HG03342 (cell line): ENCODE data around the gene HMMR.

ENCODE experiments used
- ATAC-seq: cut with Tn5 transposase; IDR thresholded peaks from one replicate; pipeline ENCODE4 v1.9.1; 2021; ENCODE audit warnings: mild to moderate bottlenecking, moderate library complexity; ENCODE audit not compliant: unreplicated experiment

HMMR gene

DNA sequence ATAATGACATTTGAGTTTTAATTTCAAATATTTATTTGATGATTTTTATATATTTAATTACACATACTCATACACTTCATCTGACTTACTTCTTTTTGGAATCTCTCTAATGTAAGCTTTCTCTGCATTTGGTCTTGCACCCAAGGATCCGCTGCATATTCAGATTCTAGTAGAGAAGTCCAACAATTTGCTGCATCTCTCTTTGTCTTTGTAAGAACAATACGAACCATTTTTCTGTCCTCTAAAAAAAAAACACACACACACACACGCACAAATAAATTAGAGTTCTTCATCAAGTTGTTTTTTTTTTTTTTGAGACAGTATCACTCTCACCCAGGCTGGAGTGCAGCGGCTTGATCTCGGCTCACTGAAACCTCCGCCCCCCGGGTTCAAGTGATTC lies 3.6 kb upstream of the HMMR start:
- ATAC-seq = no peak

DNA sequence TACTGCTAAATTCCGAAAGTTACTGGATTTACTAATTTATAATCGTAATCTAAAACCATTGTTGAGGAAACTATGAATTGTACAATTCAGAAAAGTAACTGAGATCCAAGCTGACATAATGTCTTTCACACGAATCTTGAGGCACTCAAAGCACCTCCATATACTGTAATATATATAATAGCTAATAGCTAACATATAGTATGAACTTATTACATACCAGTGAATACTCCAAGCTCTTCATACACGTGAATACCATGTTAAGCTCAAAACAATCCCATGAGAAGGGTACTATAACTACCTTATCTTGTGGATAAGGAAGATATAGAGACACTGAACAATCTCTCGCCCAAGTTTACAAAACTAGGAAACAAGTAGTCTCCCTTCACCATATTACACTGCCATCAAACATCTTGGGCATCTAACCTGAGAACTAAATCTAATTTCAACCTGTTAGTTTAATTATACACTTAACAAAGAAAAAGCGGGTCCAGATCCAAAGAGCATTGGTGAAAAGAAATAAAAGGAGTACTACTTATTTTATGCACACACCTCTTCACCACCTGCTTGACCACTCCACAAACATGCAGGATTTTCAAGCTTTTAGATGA lies 1.6 kb upstream of the HMMR start:
- ATAC-seq = no peak

DNA sequence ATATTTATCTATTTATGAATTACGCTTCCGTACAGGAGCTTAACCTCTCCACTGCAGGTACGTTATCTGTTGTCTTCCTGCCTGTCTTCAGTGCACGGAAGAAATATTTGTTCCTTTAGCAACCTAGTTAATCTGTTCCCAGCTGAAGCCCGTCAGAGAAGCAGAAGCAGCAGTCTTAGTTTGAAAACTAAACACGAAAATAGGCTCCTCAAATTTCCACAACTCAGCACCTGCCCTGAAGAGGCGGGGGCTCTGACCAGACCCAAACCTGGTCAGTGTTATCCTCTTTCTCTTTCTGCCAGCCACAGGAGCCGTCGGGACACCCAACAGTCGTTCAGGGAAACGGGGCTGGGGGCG lies 992 bp upstream of the HMMR start:
- peak; percentile 3 for ATAC-seq

DNA sequence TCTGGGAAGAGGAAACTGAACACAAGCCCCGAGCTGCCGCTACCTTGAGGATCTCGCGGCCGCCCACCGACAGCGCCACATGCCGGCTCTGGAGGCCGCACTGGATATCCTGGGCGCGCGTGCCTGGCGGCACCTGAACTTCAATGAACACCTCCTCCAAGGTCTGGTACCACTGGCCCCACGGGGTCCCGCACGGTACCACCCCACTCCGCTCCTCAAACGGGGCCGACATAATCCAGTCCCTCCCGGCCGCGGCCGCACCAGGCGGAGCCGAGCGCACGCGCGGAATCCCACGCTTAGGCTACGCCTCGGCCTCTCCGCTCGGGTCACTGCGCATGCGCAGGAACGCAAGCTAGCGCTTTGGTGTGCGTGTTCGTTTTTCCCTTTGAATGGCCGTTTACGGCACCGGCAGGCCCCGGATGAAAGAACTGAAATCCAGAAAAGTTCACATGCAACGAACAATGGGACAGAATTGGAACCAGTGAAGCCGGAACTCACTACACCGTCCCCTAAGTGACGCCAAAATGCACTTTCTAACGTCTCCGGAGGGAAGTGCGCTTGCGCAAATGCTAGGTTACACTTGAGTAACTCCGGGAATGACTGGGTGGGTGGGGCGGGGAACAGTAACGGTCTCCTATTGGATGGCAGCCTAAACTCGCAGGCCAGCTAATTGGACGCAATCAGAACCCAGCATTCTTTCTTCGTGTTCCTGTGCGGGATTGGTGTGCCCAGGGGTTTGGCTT lies 442 bp upstream of the HMMR start, which contains the start of gene NUDCD2:
Gene NUDCD2 (minus strand): TSS at position 284 of the 743 bp plus-strand sequence. CDS start 52 bp downstream, at position 232.
- peak; percentile 82 for ATAC-seq

DNA sequence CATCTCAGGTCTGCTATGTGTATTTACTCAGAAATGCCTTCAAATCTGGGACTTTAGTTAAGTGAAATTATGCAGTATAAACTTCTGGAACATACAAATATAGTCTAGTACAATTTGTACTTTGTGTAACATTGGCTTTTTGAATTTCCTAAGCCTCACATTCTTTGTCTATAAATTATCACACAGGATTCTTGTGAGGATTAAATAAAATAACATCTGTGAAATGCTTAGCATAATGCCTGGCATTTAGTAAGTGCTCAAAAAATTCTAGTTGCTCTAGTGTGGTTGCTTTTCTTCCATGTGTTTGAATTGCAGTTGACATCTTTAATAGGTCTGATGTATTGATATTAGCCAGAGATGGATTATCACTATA lies 2.6 kb downstream of the HMMR start:
- no peak for ATAC-seq

GRCh38 chr5:163467682-163468081 lies 7.2 kb downstream of the HMMR start:
- no peak for ATAC-seq

- peak; percentile 93 for ATAC-seq
Observed at GRCh38 chr5:163473635-163474243, 13.3 kb downstream of the HMMR start.

- no peak for ATAC-seq
Observed at GRCh38 chr5:163475411-163475810, 15.0 kb downstream of the HMMR start.

- no peak for ATAC-seq
Observed at GRCh38 chr5:163478126-163478981, 17.9 kb downstream of the HMMR start.

GRCh38 chr5:163478982-163479271 lies 18.5 kb downstream of the HMMR start:
- no peak for ATAC-seq

DNA sequence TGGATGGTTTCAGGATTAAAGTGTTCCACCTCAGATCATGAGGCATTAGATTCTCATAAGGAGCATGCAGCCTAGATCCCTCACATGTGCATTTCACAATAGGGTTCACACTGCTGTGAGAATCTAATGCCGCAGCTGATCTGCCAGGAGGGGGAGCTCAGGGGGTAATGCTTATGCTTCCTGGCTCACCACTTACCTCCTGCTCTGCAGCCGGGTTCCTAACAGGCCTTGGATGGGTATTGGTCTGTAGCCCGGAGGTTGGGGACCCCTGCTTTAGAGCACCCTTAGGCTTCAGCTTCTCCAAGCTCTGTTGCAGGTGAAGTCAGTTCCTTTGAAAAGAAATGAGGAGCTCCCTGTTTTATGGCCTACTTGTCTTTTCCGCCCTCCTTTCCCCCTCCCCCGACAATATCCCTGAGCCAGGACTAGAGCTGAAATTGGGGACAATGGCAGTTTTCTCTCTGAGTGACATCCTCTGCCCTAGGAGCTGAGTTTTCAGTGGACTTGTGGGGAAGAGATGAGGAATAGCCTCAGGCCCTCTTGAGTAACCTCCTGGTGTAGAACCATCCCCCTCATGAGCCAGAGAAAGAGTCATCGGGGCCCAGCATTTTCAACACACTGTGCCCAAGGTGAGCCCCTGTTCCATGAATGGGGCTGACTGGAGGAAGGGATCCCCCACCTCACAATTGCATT lies 28.8 kb downstream of the HMMR start:
- ATAC-seq = no peak

- ATAC-seq = no peak
Observed at GRCh38 chr5:163489745-163490075, 29.3 kb downstream of the HMMR start.

- ATAC-seq = no peak
Observed at GRCh38 chr5:163496286-163496685, 35.9 kb downstream of the HMMR start.

DNA sequence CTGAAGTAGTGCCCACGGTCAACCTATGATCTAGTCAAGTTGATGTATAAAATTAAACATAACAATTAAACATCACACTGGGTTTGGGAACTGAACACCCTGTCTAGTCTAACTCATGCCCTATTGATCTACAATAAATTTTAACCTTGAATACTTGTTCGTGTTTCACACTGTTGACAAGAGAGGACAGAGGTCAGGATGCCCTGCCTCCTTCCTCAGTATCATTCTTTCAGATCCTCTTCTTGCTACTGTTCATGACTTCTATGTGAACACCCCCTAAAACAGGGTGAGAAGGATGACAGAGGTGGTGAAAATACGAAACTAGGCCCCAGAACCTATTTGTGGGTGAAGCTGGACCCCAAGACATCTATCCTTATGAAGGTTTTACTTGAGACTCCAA lies 36.9 kb downstream of the HMMR start:
- ATAC-seq = no peak

DNA sequence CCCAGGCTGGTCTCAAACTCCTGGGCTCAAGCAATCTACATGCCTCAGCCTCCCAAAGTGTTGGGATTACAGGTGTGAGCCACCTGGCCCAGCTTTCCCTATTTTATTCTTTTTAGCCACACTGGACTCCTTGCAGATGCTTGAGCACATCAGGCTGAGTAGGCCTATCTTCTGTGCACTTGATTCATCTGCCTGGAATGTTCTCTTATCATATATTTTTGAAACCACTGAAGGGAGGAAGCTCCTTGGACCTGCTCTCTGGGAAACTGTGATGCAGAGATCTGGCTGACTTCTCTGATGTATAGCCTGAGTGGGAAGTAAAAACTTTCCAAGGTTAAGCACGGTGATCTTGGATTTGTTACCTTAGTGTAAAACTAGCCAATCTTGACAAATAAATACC lies 38.5 kb downstream of the HMMR start:
- ATAC-seq = no peak

- ATAC-seq = no peak
Observed at GRCh38 chr5:163502521-163502920, 42.1 kb downstream of the HMMR start.

DNA sequence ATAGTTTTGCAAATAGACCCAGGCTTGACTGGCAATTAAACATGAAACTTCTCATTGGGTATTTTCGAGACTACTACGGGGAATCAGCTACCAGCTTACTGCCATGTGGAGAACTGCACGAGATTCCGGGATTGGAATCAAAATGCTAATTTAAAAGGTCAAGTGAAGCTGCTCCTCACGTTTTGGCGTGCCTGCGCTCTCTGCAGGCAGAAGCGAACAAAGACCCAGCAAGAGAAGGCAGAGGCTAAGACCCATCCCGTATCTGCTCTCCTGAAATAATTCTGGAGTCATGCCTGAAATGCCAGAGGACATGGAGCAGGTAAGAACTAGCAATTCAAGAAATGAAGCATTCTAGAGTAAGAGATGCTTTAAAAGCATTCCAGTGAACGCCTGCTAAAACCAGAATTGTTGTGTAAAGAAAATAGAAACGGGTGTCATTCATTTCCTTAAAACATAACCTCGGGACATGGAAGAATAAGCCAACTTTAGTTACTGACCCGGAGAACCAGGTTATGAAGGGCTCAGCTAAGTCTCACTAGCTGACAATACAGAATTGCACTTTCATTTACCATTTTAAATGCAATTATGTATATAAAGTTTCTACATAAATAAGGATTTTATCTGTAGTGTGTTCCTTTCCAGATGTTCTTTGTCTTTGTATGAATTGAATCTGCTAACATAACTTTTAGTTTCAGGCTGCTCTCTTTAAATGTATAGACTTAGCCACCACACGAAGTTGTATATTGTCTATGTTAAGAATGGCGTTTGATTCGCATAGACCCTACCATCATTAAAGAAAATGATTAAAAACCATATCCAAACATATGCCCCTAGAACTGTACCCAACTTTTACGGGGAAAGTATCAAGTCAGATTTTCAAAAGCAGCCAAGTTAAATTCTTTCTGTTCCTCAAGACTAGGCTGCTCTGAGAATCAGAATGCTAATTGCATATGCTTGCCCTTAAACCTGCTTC lies 43.0 kb downstream of the HMMR start:
- peak; percentile 9 for ATAC-seq

DNA sequence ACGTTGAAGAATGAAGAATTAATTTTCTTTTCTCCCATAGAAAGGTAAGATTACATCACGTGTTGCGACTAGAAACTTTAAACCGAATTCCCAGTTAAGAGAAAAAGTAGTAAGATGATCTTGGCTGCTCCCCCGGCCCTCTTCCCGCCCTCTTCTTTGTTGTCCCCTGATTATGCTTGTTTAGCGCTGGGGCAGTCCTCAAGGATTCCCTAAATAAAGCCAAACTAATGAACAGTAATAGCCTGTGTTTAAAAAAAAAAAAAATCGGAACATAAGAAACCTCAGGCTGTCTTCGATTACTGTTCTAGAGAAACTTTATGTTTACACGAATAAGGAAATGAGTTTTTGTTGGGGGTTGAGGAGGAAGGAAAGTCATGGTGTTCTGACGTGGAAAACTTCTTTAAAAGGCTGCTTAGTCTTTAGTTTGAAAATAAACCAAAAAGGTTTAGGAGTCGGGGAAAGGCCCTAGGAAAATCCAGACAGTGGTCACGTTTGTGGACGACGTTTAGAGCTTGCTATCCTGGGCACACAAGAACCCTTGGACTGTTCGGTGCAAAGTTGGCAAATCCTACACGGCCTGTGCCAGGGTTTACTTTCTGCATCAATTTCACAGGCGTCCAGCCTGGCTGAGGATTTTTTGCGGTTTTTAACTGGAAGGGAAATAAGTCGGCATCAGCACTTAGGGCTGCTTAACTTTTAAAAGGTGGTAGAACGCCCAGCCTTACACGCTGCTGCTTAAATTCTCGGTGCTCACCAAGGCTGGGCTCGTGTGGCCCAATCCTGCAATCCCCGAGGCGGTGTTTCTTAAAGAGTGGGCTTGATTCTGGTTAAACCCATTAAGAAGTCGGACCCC lies 43.9 kb downstream of the HMMR start:
- no peak for ATAC-seq

- ATAC-seq = no peak
Observed at GRCh38 chr5:163505049-163505367, 44.6 kb downstream of the HMMR start.
